ENCODE measurements around the gene SLIT3.
A peak's percentile ranks its signal among the peaks of the same experiment; 100 is the strongest.

The SLIT3 gene

DNA sequence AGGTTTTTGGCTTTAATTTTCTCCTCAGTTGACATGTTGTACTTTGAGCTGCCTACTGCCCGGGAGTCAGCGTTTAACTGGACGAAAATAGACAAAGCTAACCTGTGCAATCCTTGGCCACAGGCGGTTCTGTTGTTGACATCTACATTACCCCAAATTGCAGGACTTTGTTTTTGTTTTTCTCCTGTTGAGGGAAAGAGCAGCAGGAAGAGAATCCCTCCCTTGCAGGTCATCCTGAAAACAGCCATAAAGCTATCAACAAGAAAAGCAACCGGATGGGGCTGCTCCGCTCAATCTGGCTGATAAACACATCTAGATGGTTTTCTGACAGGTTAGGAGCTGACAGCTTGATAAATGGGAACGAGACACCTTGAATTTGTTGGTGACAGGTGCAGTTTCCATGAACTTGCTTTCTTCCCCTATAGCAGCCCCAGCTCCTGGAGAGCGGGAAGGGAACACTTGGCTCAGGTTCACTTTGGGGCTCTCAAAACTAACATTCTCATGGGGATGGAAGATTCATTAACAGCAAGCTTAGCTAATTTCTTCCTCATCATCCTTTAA, 331.5 kb downstream of the SLIT3 start:
- Mint-ChIP-seq H3K4me3 (peak overlapping the region; percentile 26), H3K4me1 (peaks cover 58% of the 10 kb centered on the region), H3K9me3 (peaks cover 5% of the 10 kb centered on the region), H3K27me3 (ENCODE audit: low read depth, poor library complexity) (peaks cover 25% of the 10 kb centered on the region), H3K27ac (peak overlapping the region; percentile 91), H3K36me3 (ENCODE audit: low read depth) (peaks cover 5% of the 10 kb centered on the region)
- TF ChIP-seq, protein P1, sequence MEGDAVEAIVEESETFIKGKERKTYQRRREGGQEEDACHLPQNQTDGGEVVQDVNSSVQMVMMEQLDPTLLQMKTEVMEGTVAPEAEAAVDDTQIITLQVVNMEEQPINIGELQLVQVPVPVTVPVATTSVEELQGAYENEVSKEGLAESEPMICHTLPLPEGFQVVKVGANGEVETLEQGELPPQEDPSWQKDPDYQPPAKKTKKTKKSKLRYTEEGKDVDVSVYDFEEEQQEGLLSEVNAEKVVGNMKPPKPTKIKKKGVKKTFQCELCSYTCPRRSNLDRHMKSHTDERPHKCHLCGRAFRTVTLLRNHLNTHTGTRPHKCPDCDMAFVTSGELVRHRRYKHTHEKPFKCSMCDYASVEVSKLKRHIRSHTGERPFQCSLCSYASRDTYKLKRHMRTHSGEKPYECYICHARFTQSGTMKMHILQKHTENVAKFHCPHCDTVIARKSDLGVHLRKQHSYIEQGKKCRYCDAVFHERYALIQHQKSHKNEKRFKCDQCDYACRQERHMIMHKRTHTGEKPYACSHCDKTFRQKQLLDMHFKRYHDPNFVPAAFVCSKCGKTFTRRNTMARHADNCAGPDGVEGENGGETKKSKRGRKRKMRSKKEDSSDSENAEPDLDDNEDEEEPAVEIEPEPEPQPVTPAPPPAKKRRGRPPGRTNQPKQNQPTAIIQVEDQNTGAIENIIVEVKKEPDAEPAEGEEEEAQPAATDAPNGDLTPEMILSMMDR (IDR thresholded peaks at IDR 0.05) = no peak
- no peak for DNase-seq

DNA sequence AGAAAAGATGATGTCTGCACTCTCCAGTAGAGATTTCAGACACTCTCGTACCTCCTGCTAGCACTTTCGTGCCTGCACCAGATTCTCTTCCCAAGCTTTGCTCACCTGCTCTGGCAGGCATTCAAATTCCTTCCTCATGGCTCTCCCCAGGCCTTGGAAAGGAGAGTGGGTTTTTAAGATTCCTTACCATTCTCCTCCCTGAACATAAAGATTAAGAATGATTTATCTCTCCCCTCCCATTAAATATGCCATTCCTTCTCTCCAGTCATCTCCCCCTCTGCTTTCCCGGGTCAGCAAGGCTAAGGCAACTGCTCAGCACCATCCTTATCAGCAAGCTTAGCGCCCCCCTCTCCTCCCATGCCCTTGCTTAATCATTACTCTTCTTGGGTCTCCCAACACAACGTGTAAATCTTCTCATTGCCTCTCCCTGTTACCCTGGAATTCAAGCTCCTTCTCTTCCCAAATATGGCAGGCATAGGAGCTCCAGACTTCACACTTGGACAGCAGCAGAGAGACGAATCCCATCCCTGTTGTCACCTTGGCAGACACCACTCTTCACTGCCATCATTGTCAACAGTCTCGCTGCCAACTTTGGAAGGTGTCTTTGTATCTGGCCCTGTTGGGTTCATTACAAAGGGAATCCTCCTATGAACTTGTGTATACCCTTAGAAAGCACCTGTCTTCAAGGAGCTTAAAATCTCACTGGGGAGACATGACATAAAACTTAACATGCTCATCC, 332.9 kb downstream of the SLIT3 start:
- H3K27ac Mint-ChIP-seq = no peak overlapping the region
- peaks cover 25% of the 10 kb centered on the region for H3K27me3 Mint-ChIP-seq (ENCODE audit: low read depth, poor library complexity)
- no peak overlapping the region for H3K4me3 Mint-ChIP-seq
- H3K4me1 Mint-ChIP-seq = peaks cover 49% of the 10 kb centered on the region
- H3K36me3 Mint-ChIP-seq (ENCODE audit: low read depth) = peaks cover 5% of the 10 kb centered on the region
- TF ChIP-seq, protein P1 (IDR thresholded peaks at IDR 0.05) = no peak
- DNase-seq = no peak
- H3K9me3 Mint-ChIP-seq = peaks cover 5% of the 10 kb centered on the region

DNA sequence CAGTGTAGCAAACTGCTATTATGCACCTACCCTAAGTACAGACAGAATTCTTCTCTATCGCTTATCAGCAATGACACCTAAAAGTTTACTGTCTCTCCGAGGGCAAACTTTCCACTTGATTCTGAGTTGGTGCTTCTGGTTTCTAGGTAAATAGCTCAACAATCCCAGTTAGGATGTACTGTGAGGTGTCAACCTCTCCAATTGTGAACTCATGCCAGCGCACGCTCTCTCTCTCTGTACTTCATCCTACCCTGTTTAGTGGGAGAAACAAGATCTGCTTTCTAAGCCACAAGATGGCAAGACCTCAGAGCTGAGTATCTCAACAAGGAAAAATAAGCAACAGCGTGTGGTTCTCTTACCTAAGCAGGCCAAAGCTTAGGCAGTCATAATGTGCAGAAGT, 335.3 kb downstream of the SLIT3 start:
- H3K36me3 Mint-ChIP-seq (ENCODE audit: low read depth) = no peaks in the 10 kb centered on the region
- no peak for DNase-seq
- H3K27me3 Mint-ChIP-seq (ENCODE audit: low read depth, poor library complexity) = peaks cover 14% of the 10 kb centered on the region
- H3K4me1 Mint-ChIP-seq = peaks cover 64% of the 10 kb centered on the region
- no peak overlapping the region for H3K27ac Mint-ChIP-seq
- H3K9me3 Mint-ChIP-seq = peaks cover 5% of the 10 kb centered on the region
- H3K4me3 Mint-ChIP-seq = no peak overlapping the region
- TF ChIP-seq, protein P1 (IDR thresholded peaks at IDR 0.05) = no peak

DNA sequence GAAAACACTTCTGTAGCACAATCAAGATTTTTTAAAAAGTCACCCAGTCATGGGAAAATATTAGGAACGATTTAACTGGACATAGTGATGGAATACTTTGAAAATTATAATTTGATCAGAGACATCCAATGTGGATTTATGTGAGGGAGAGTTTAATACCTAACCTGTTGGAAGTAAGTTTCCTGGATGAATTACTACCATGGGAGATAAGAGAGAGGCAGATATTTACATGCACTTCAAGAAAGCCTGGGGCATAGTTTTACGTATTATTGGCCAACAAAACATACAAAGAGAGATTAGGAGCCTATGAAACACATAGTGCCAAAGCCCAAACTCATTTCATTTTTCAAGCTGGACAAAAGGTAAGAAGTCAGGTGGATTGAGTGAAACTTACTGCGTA, 336.8 kb downstream of the SLIT3 start:
- H3K9me3 Mint-ChIP-seq = peaks cover 5% of the 10 kb centered on the region
- H3K27ac Mint-ChIP-seq = no peak overlapping the region
- no peaks in the 10 kb centered on the region for H3K36me3 Mint-ChIP-seq (ENCODE audit: low read depth)
- TF ChIP-seq, protein P1 (IDR thresholded peaks at IDR 0.05) = no peak
- no peak for DNase-seq
- H3K27me3 Mint-ChIP-seq (ENCODE audit: low read depth, poor library complexity) = peaks cover 8% of the 10 kb centered on the region
- H3K4me3 Mint-ChIP-seq = no peak overlapping the region
- peaks cover 52% of the 10 kb centered on the region for H3K4me1 Mint-ChIP-seq

DNA sequence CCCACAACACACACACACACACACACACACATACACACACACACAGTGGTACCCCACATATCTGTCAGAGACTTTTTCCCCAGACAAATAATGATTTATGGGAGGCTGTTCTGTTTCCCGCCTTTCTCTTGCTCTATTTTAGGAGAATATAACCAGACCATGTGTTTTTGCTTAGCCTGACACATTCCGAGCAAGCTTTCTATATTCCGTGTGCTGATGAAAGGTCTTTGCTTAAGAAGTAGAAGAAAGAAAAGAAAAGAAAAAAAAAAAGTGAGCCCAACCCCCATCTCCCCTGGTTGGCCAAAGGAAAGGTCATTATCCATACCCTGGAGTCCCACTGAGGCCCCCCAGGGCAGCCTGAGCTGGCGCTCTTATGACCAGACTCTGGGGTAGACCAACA, 338.6 kb downstream of the SLIT3 start:
- H3K4me3 Mint-ChIP-seq = no peak overlapping the region
- no peaks in the 10 kb centered on the region for H3K36me3 Mint-ChIP-seq (ENCODE audit: low read depth)
- no peaks in the 10 kb centered on the region for H3K9me3 Mint-ChIP-seq

More for the DNA sequence above, 338.6 kb downstream of the SLIT3 start:
- TF ChIP-seq, protein P1 (IDR thresholded peaks at IDR 0.05) = no peak
- DNase-seq = no peak
- Mint-ChIP-seq H3K27ac (peak overlapping the region; percentile 72), H3K27me3 (ENCODE audit: low read depth, poor library complexity) (peaks cover 11% of the 10 kb centered on the region), H3K4me1 (peaks cover 35% of the 10 kb centered on the region)

All from nephron progenitor cell (in vitro differentiated cells).